Gastroesophageal sphincter (tissue), 4 donors: ENCODE data around the gene RABAC1. TPM values are rescaled to one million over a fixed set of nuclear protein-coding genes. Genes with fewer than 3 reads are reported as not detected.

Experiments used
- ATAC-seq: fragments of 150-250 bp; one replicate; pipeline ENCODE4 v1.9.1; 2016; ENCODE audit warnings: mild to moderate bottlenecking, moderate library complexity
- H3K27ac ChIP-seq, 4 donors: fragments of 200-600 bp; sonication (generic) in 3 of 4; 1 replicate in 3 of 4; 2 replicates in 1 of 4; pipeline ENCODE4 v1.5.1; 2016 to 2019
- H3K27me3 ChIP-seq: fragments of 200-600 bp; sonication (generic); one replicate; pipeline ENCODE4 v1.5.1; 2019
- H3K36me3 ChIP-seq, 2 donors: fragments of 200-600 bp; sonication (generic); one replicate each; pipeline ENCODE4 v1.5.1; 2019; ENCODE audit warnings: control low read depth in 1 of 2
- H3K4me1 ChIP-seq, 3 donors: fragments of 200-600 bp; sonication (generic); 1 replicate in 2 of 3; 2 replicates in 1 of 3; pipeline ENCODE4 v1.5.1; 2016 to 2019; ENCODE audit warnings: control low read depth in 2 of 3
- H3K4me3 ChIP-seq, 2 donors: fragments of 200-600 bp; sonication (generic); one replicate each; pipeline ENCODE4 v1.5.1; 2019; ENCODE audit warnings: mild to moderate bottlenecking in 1 of 2, moderate library complexity in 1 of 2
- H3K9me3 ChIP-seq, 3 donors: fragments of 200-600 bp; sonication (generic); one replicate each; pipeline ENCODE4 v1.5.1; 2017 to 2019; ENCODE audit warnings: control low read depth in 2 of 3
- EP300 ChIP-seq: sonication (generic); formaldehyde crosslinking; IDR thresholded peaks from one replicate; pipeline ENCODE4 v1.6.1; 2017; ENCODE audit warnings: antibody characterized with exemption, mild to moderate bottlenecking
- POLR2A ChIP-seq, 2 donors: fragments of 450-650 bp; IDR thresholded peaks; one replicate each; pipeline ENCODE4 v1.6.1; 2017; ENCODE audit warnings: antibody characterized with exemption in 2 of 2, mild to moderate bottlenecking in 2 of 2, moderate library complexity in 1 of 2
- POLR2AphosphoS5 ChIP-seq: sonication (generic); formaldehyde crosslinking; IDR thresholded peaks from one replicate; pipeline ENCODE4 v1.6.1; 2017; ENCODE audit warnings: antibody characterized with exemption
- WGBS, 2 donors: methylation state at CpG; one replicate each; pipeline ENCODE4 v1.1.5; 2018; ENCODE audit warnings: low coverage in 1 of 2; 5-methylcytosine and 5-hydroxymethylcytosine counted together
- total RNA-seq, 4 donors: library from RNA; depleted of rRNA; stranded (reverse); fragments of >200 nt; gene quantifications; one replicate each; pipeline ENCODE4 v1.1.0, GENCODE V29; 2016
- TF ChIP-seq, protein P1 (sequence below), 4 experiments: fragments of 200-600 bp in 2 of 4; fragments of 450-650 bp in 2 of 4; sonication (generic) in 1 of 4; IDR thresholded peaks; one replicate each; pipeline ENCODE4 v1.5.1; 2017 to 2019; ENCODE audit warnings: antibody characterized with exemption in 4 of 4, mild to moderate bottlenecking in 2 of 4, moderate library complexity in 2 of 4

The RABAC1 gene
- total RNA-seq, 4 donors from 2014 or later, result 150 to 215 (median 201) TPM

DNA sequence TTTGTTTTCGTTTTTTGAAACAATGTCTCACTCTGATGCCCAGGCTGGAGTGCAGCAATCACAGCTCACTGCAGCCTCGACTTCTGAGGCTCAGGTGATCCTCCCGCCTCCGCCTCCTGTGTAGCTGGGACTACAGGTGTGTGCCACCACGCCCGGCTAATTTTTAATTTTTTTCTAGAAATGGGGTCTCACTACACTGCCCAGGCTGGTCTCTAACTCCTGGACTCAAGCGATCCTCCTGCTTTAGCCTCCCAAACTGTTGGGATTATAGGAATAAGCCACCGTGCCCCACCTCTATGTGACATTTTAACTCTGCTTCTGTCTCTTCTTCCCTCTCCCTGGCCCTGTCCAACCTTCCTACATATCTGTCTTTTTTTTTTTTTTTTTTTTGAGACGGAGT is 29.8 kb upstream of the RABAC1 start:
- WGBS, 2 donors, result 69 to 81% methylated on average over 5 to 9 of the region's 9 CpGs
- no peak for TF ChIP-seq POLR2A (IDR thresholded peaks at IDR 0.05)
- TF ChIP-seq, protein P1, sequence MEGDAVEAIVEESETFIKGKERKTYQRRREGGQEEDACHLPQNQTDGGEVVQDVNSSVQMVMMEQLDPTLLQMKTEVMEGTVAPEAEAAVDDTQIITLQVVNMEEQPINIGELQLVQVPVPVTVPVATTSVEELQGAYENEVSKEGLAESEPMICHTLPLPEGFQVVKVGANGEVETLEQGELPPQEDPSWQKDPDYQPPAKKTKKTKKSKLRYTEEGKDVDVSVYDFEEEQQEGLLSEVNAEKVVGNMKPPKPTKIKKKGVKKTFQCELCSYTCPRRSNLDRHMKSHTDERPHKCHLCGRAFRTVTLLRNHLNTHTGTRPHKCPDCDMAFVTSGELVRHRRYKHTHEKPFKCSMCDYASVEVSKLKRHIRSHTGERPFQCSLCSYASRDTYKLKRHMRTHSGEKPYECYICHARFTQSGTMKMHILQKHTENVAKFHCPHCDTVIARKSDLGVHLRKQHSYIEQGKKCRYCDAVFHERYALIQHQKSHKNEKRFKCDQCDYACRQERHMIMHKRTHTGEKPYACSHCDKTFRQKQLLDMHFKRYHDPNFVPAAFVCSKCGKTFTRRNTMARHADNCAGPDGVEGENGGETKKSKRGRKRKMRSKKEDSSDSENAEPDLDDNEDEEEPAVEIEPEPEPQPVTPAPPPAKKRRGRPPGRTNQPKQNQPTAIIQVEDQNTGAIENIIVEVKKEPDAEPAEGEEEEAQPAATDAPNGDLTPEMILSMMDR (IDR thresholded peaks at IDR 0.05), result no peak
- no peak for TF ChIP-seq POLR2AphosphoS5
- TF ChIP-seq EP300, result no peak
- Histone ChIP-seq H3K9me3 (no peaks in the 10 kb centered on the region), H3K27me3 (peaks cover 36% of the 10 kb centered on the region), H3K36me3 (no peaks in the 10 kb centered on the region), H3K4me1 (peaks cover 0 to 9% (median 5%) of the 10 kb centered on the region in 3 donors), H3K27ac (no peak overlapping the region), H3K4me3 (no peak overlapping the region)
- no peak for ATAC-seq

DNA sequence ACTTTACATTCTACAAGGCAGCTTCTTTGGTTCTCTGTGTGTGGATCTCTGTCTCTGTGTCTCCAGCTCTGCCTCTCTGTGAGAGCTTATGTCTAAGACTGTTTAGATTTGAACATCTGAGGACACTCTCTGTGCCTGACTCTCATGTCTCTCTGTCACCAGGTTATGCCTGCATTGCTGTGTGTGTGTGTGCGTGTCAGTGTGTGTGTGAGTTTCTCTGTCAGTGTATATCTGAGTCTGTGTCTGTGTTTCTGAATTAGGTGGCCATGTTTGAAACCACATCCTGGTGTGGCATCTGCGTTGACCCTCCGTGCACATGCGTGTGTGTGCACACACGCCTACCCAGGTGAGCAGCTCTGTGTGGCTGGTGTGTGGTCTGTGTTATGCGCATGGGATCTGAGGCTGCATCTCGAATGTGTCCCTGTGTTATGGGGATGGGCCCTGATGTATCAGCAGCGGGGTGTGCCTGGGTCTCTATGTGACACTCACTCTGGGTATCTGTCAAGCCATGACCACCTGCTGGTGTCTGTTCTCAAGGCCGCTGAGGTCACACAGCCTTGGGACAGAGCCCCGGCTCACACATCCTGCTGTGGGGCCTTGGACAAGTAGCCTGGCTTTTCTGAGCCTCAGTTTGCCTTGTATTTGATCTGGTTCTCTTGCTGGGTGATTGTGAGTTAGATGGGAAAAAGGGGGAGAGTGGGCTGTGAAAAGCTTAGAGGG is 28.2 kb upstream of the RABAC1 start:
- Histone ChIP-seq H3K27me3 (peaks cover 19% of the 10 kb centered on the region), H3K36me3 (no peaks in the 10 kb centered on the region), H3K27ac (no peak overlapping the region), H3K4me1 (no peaks in the 10 kb centered on the region), H3K9me3 (no peaks in the 10 kb centered on the region), H3K4me3 (no peak overlapping the region)
- no peak for ATAC-seq
- no peak for TF ChIP-seq POLR2A (IDR thresholded peaks at IDR 0.05)
- TF ChIP-seq, protein P1 (IDR thresholded peaks at IDR 0.05), result no peak
- TF ChIP-seq EP300, result no peak
- no peak for TF ChIP-seq POLR2AphosphoS5
- 90 to 100% methylated on average over 1 to 5 of the region's 10 CpGs for WGBS, 2 donors

DNA sequence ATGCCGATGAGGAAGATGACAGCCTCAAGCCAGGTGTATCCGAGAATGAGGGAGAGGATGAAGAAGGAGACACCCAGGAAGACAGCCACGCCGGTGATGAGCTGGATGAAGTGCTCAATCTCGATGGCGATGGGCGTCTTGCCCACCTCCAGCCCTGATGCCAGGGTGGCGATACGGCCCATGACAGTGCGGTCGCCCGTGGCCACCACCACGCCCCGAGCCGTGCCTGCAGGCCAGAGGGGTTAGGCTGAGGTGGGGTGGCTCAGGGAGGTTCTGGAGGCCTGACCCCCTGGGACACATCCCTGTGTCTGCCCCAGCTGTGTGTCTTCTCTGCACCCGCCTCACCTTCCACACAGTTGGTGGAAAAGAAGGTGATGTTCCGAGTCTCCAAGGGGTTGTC is 25.8 kb upstream of the RABAC1 start:
- Histone ChIP-seq H3K4me3 (no peak overlapping the region), H3K27me3 (no peaks in the 10 kb centered on the region), H3K9me3 (no peaks in the 10 kb centered on the region), H3K4me1 (no peaks in the 10 kb centered on the region), H3K27ac (no peak overlapping the region), H3K36me3 (no peaks in the 10 kb centered on the region)
- no peak for ATAC-seq
- TF ChIP-seq, protein P1 (IDR thresholded peaks at IDR 0.05), result no peak
- TF ChIP-seq EP300 (no peak), POLR2A (IDR thresholded peaks at IDR 0.05) (no peak), POLR2AphosphoS5 (no peak)
- WGBS, 2 donors, result 88 to 89% methylated on average over 5 to 8 of the region's 17 CpGs

DNA sequence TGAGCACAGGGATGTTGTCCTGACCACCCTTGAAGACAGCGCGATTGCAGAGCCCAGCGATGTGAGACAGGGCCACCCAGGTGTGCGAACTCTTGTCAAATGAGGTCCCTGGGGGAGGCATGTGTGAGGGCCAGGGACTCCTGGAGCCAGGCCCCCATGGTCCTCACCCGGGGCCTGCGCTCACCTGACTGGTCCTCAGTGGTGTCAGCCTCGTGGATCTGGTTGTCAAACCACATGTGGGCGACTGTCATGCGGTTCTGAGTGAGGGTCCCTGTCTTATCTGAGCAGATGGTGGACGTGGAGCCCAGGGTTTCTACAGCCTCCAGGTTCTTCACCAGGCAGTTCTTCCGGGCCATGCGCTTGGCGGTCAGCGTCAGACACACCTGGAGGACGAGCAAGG is 22.6 kb upstream of the RABAC1 start:
- Histone ChIP-seq H3K9me3 (no peaks in the 10 kb centered on the region), H3K4me3 (no peak overlapping the region), H3K27ac (no peak overlapping the region), H3K27me3 (peaks cover 7% of the 10 kb centered on the region), H3K36me3 (no peaks in the 10 kb centered on the region), H3K4me1 (no peaks in the 10 kb centered on the region)
- ATAC-seq, result no peak
- no CpG with 5 or more reads among the region's 15 CpGs for WGBS, 2 donors
- TF ChIP-seq, protein P1 (IDR thresholded peaks at IDR 0.05), result no peak
- TF ChIP-seq EP300 (no peak), POLR2A (IDR thresholded peaks at IDR 0.05) (no peak)

DNA sequence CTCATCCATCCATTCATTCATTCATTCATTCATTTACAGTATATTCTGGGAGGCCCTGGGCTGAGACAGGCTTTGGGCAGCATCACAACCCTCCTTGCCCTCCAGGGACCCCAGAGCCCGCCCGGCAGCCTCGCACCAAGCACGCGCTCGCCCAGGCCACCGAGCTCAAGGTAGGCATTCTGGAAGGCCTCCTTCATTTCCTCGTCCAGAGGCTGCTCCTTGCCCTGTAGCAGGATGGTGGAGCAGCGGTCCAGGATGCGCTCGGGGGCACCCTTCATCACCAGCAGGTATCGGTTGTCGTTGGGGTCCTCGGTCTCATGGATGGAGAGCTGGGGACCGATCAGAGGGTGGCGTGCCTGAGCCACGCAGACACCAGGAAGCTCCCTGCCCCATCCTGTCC is 19.3 kb upstream of the RABAC1 start:
- no peak overlapping the region for H3K4me3 ChIP-seq
- H3K27me3 ChIP-seq, result peaks cover 22% of the 10 kb centered on the region
- ATAC-seq, result no peak
- TF ChIP-seq, protein P1 (IDR thresholded peaks at IDR 0.05), result no peak
- no peak for TF ChIP-seq POLR2A (IDR thresholded peaks at IDR 0.05)
- no peak for TF ChIP-seq EP300
- TF ChIP-seq POLR2AphosphoS5, result no peak
- H3K9me3 ChIP-seq, result no peaks in the 10 kb centered on the region
- no peaks in the 10 kb centered on the region for H3K4me1 ChIP-seq
- WGBS, 2 donors, result 74% methylated on average over 3 of the region's 17 CpGs; no CpG with 5 or more reads in 1 of the 2 donors
- no peaks in the 10 kb centered on the region for H3K36me3 ChIP-seq
- no peak overlapping the region for H3K27ac ChIP-seq
